Measurements from ENCODE around the gene ARIH2.

DNA sequence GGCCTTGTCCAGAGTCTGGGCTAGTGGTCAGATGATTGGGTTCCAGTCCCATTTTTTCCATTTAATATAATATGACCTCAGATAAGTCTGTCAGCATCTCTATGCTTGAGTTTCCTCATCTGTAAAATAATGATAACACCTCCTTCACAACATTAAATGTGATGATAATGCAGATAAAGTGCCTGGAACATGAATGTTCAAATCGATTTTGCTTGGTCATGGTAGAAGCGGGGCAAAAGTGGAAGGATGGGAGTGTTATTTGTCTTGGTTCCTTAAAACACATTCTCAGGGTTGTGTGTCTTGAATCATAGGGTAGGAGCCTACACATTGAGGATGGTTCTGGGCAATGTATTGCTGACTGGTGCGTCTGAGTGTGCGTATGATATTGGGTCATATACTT lies 16.9 kb downstream of the ARIH2 start:
- TF ChIP-seq, protein P1, sequence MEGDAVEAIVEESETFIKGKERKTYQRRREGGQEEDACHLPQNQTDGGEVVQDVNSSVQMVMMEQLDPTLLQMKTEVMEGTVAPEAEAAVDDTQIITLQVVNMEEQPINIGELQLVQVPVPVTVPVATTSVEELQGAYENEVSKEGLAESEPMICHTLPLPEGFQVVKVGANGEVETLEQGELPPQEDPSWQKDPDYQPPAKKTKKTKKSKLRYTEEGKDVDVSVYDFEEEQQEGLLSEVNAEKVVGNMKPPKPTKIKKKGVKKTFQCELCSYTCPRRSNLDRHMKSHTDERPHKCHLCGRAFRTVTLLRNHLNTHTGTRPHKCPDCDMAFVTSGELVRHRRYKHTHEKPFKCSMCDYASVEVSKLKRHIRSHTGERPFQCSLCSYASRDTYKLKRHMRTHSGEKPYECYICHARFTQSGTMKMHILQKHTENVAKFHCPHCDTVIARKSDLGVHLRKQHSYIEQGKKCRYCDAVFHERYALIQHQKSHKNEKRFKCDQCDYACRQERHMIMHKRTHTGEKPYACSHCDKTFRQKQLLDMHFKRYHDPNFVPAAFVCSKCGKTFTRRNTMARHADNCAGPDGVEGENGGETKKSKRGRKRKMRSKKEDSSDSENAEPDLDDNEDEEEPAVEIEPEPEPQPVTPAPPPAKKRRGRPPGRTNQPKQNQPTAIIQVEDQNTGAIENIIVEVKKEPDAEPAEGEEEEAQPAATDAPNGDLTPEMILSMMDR (IDR thresholded peaks at IDR 0.05) = no peak
- no peak for TF ChIP-seq EP300 (IDR thresholded peaks at IDR 0.05)
